Measurements from ENCODE around the gene CUBN. TPM values are rescaled to one million over a fixed set of nuclear protein-coding genes. Genes with fewer than 3 reads are reported as not detected.
"Not testable (repeated sequence)": the region's sequence is repeated elsewhere in the genome, so short reads cannot be mapped to it uniquely, and the experiment has no call there.

Gene CUBN
- total RNA-seq, 2 donors from 2014 or later: 0.65 to 0.76 TPM

- ATAC-seq (replicated peaks in 1 of 2): no peak
- Mint-ChIP-seq H3K4me1 (ENCODE audit: low read depth) (no peaks in the 10 kb centered on the region), H3K27me3 (ENCODE audit: low read depth) (no peaks in the 10 kb centered on the region), H3K36me3 (ENCODE audit: insufficient read depth in 2 of 2) (no peaks in the 10 kb centered on the region), H3K4me3 (no peak overlapping the region), H3K9me3 (no peaks in the 10 kb centered on the region), H3K27ac (no peak overlapping the region)
- DNase-seq: no peak
These were observed 4.7 kb upstream of the CUBN start for GRCh38 chr10:17134282-17134681.

- H3K4me1 Mint-ChIP-seq (ENCODE audit: low read depth): no peaks in the 10 kb centered on the region
- no peaks in the 10 kb centered on the region for H3K27me3 Mint-ChIP-seq (ENCODE audit: low read depth)
- H3K27ac Mint-ChIP-seq: no peak overlapping the region
- ATAC-seq (replicated peaks in 1 of 2): no peak
- H3K4me3 Mint-ChIP-seq: no peak overlapping the region
- no peaks in the 10 kb centered on the region for H3K9me3 Mint-ChIP-seq
- H3K36me3 Mint-ChIP-seq (ENCODE audit: insufficient read depth in 2 of 2): no peaks in the 10 kb centered on the region
- no peak for DNase-seq
These were observed 1.4 kb downstream of the CUBN start for GRCh38 chr10:17128261-17128660.

- ATAC-seq (replicated peaks in 1 of 2) (no peak), DNase-seq (no peak)
- Mint-ChIP-seq H3K4me1 (ENCODE audit: low read depth) (no peaks in the 10 kb centered on the region), H3K9me3 (no peaks in the 10 kb centered on the region), H3K36me3 (ENCODE audit: insufficient read depth in 2 of 2) (no peaks in the 10 kb centered on the region), H3K27me3 (ENCODE audit: low read depth) (no peaks in the 10 kb centered on the region), H3K4me3 (no peak overlapping the region), H3K27ac (no peak overlapping the region)
These were observed 3.3 kb downstream of the CUBN start for GRCh38 chr10:17126327-17126726.

- ATAC-seq (replicated peaks in 1 of 2): no peak
- Mint-ChIP-seq H3K36me3 (ENCODE audit: insufficient read depth in 2 of 2) (no peaks in the 10 kb centered on the region), H3K27me3 (ENCODE audit: low read depth) (no peaks in the 10 kb centered on the region), H3K9me3 (no peaks in the 10 kb centered on the region), H3K27ac (no peak overlapping the region), H3K4me1 (ENCODE audit: low read depth) (no peaks in the 10 kb centered on the region), H3K4me3 (no peak overlapping the region)
- DNase-seq: no peak
These were observed 4.3 kb downstream of the CUBN start for GRCh38 chr10:17125206-17125893.

GRCh38 chr10:17123961-17124360, 5.7 kb downstream of the CUBN start:
- ATAC-seq (replicated peaks in 1 of 2) (no peak), DNase-seq (no peak)
- no peaks in the 10 kb centered on the region for H3K9me3 Mint-ChIP-seq
- no peaks in the 10 kb centered on the region for H3K27me3 Mint-ChIP-seq (ENCODE audit: low read depth)
- H3K27ac Mint-ChIP-seq: no peak overlapping the region
- no peak overlapping the region for H3K4me3 Mint-ChIP-seq
- H3K36me3 Mint-ChIP-seq (ENCODE audit: insufficient read depth in 2 of 2): no peaks in the 10 kb centered on the region
- no peaks in the 10 kb centered on the region for H3K4me1 Mint-ChIP-seq (ENCODE audit: low read depth)

GRCh38 chr10:17122726-17123661, 6.6 kb downstream of the CUBN start:
- Mint-ChIP-seq H3K4me3 (no peak overlapping the region), H3K36me3 (ENCODE audit: insufficient read depth in 2 of 2) (no peaks in the 10 kb centered on the region), H3K27ac (no peak overlapping the region), H3K9me3 (no peaks in the 10 kb centered on the region), H3K27me3 (ENCODE audit: low read depth) (no peaks in the 10 kb centered on the region), H3K4me1 (ENCODE audit: low read depth) (no peaks in the 10 kb centered on the region)
- no peak for DNase-seq
- ATAC-seq (replicated peaks in 1 of 2): no peak

- DNase-seq (no peak), ATAC-seq (replicated peaks in 1 of 2) (no peak)
- Mint-ChIP-seq H3K27me3 (ENCODE audit: low read depth) (no peaks in the 10 kb centered on the region), H3K27ac (no peak overlapping the region), H3K4me1 (ENCODE audit: low read depth) (no peaks in the 10 kb centered on the region), H3K9me3 (no peaks in the 10 kb centered on the region), H3K4me3 (no peak overlapping the region), H3K36me3 (ENCODE audit: insufficient read depth in 2 of 2) (no peaks in the 10 kb centered on the region)
These were observed 7.6 kb downstream of the CUBN start for GRCh38 chr10:17122052-17122451.

GRCh38 chr10:17120694-17121093, 8.9 kb downstream of the CUBN start:
- no peaks in the 10 kb centered on the region for H3K9me3 Mint-ChIP-seq
- H3K27ac Mint-ChIP-seq: no peak overlapping the region
- no peaks in the 10 kb centered on the region for H3K4me1 Mint-ChIP-seq (ENCODE audit: low read depth)

GRCh38 chr10:17119845-17120244, 9.8 kb downstream of the CUBN start:
- H3K27me3 Mint-ChIP-seq (ENCODE audit: low read depth): no peaks in the 10 kb centered on the region
- no peaks in the 10 kb centered on the region for H3K36me3 Mint-ChIP-seq (ENCODE audit: insufficient read depth in 2 of 2)
- H3K4me3 Mint-ChIP-seq: no peak overlapping the region
- no peak for ATAC-seq (replicated peaks in 1 of 2)
- no peak overlapping the region for H3K27ac Mint-ChIP-seq
- no peaks in the 10 kb centered on the region for H3K9me3 Mint-ChIP-seq
- H3K4me1 Mint-ChIP-seq (ENCODE audit: low read depth): no peaks in the 10 kb centered on the region
- no peak for DNase-seq

More at GRCh38 chr10:17120694-17121093, 8.9 kb downstream of the CUBN start:
- H3K4me3 Mint-ChIP-seq: no peak overlapping the region
- ATAC-seq (replicated peaks in 1 of 2) (no peak), DNase-seq (no peak)
- no peaks in the 10 kb centered on the region for H3K27me3 Mint-ChIP-seq (ENCODE audit: low read depth)
- no peaks in the 10 kb centered on the region for H3K36me3 Mint-ChIP-seq (ENCODE audit: insufficient read depth in 2 of 2)

- Mint-ChIP-seq H3K36me3 (ENCODE audit: insufficient read depth in 2 of 2) (no peaks in the 10 kb centered on the region), H3K4me1 (ENCODE audit: low read depth) (no peaks in the 10 kb centered on the region), H3K27me3 (ENCODE audit: low read depth) (no peaks in the 10 kb centered on the region), H3K9me3 (no peaks in the 10 kb centered on the region), H3K27ac (no peak overlapping the region), H3K4me3 (no peak overlapping the region)
- ATAC-seq (replicated peaks in 1 of 2) (no peak), DNase-seq (no peak)
These were observed 13.4 kb downstream of the CUBN start for GRCh38 chr10:17116193-17116592.

- DNase-seq (no peak), ATAC-seq (replicated peaks in 1 of 2) (no peak)
- H3K4me3 Mint-ChIP-seq: no peak overlapping the region
- H3K36me3 Mint-ChIP-seq (ENCODE audit: insufficient read depth in 2 of 2): no peaks in the 10 kb centered on the region
- no peak overlapping the region for H3K27ac Mint-ChIP-seq
- H3K9me3 Mint-ChIP-seq: no peaks in the 10 kb centered on the region
- H3K27me3 Mint-ChIP-seq (ENCODE audit: low read depth): no peaks in the 10 kb centered on the region
- H3K4me1 Mint-ChIP-seq (ENCODE audit: low read depth): no peaks in the 10 kb centered on the region
These were observed 13.9 kb downstream of the CUBN start for GRCh38 chr10:17115683-17116082.

- not testable (repeated sequence) for H3K4me1 Mint-ChIP-seq (ENCODE audit: low read depth); DNase-seq; H3K36me3 Mint-ChIP-seq (ENCODE audit: insufficient read depth in 2 of 2); H3K27ac Mint-ChIP-seq; H3K27me3 Mint-ChIP-seq (ENCODE audit: low read depth); H3K9me3 Mint-ChIP-seq; H3K4me3 Mint-ChIP-seq
- peak in 1 of 2 donors; percentile 71 for ATAC-seq (replicated peaks in 1 of 2)
These were observed 14.7 kb downstream of the CUBN start for GRCh38 chr10:17114878-17115444.

- Mint-ChIP-seq H3K4me1 (ENCODE audit: low read depth) (peaks cover 7% of the 10 kb centered on the region), H3K36me3 (ENCODE audit: insufficient read depth in 2 of 2) (no peaks in the 10 kb centered on the region), H3K9me3 (no peaks in the 10 kb centered on the region), H3K27me3 (ENCODE audit: low read depth) (no peaks in the 10 kb centered on the region), H3K27ac (no peak overlapping the region), H3K4me3 (no peak overlapping the region)
- ATAC-seq (replicated peaks in 1 of 2) (no peak), DNase-seq (no peak)
These were observed 15.6 kb downstream of the CUBN start for GRCh38 chr10:17113889-17114540.

Data from activated T-cell treated with anti-CD3 and anti-CD28 coated beads, Interleukin-2, amount 50 U/mL, for 72 hours (primary cell).